Activated CD4-positive, alpha-beta T cell treated with anti-CD3 and anti-CD28 coated beads, Interleukin-2, amount 10 ng/mL, durations not matched to agents 24 days and 14 days (primary cell): Measurements from ENCODE around the gene PDGFC. TPM values are rescaled to one million over a fixed set of nuclear protein-coding genes. Genes with fewer than 3 reads are reported as not detected.

Experiments used
- DNase-seq: peaks from one replicate; pipeline ENCODE4 v3.0.0; 2022
- H3K27ac Mint-ChIP-seq: one replicate; pipeline ENCODE4 v1.8.0; 2022; ENCODE audit warnings: mild to moderate bottlenecking, mixed read lengths
- H3K27me3 Mint-ChIP-seq: one replicate; pipeline ENCODE4 v1.8.0; 2022; ENCODE audit warnings: mixed read lengths
- H3K36me3 Mint-ChIP-seq: one replicate; pipeline ENCODE4 v1.8.0; 2022; ENCODE audit warnings: low read depth, mild to moderate bottlenecking, mixed read lengths
- H3K4me1 Mint-ChIP-seq: one replicate; pipeline ENCODE4 v1.8.0; 2021; ENCODE audit warnings: mixed read lengths
- H3K4me3 Mint-ChIP-seq: one replicate; pipeline ENCODE4 v1.8.0; 2022; ENCODE audit warnings: mild to moderate bottlenecking, moderate library complexity, mixed read lengths
- H3K9me3 Mint-ChIP-seq: one replicate; pipeline ENCODE4 v1.8.0; 2021; ENCODE audit warnings: mixed read lengths
- intact Hi-C: fragments of 100-400 bp; cut with micrococcal nuclease; formaldehyde crosslinking; loops from one replicate; pipeline ENCODE4 v1.15.1; 2023
- total RNA-seq: library from RNA; stranded (reverse); gene quantifications from 2 replicates; pipeline ENCODE4 v1.2.3, GENCODE V29; 2022

The PDGFC gene
- total RNA-seq, 1 donor from 2014 or later, result not detected

DNA sequence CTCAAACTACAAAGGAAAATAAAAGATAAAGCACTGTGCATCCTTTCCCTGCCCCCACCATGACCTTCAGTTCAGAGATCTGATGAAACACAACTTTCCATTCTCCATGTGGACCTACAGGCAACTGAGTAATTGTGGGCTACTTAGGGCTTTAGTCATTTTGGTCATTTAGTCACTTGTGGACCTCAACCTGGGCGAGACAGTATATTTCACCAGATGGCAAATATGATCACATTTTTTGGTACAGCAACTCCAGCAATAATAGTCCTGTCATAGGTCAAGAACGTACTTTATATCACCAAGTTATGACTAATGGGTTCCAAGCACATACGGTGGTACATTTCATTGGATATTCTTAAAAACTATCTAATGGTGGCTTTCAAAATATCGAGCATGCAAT, 141.2 kb downstream of the PDGFC start:
- Mint-ChIP-seq H3K4me3 (no peak overlapping the region), H3K9me3 (no peaks in the 10 kb centered on the region), H3K36me3 (no peaks in the 10 kb centered on the region), H3K4me1 (no peaks in the 10 kb centered on the region), H3K27me3 (no peaks in the 10 kb centered on the region), H3K27ac (no peak overlapping the region)
- intact Hi-C loops, result no loop called here
- DNase-seq, result no peak

DNA sequence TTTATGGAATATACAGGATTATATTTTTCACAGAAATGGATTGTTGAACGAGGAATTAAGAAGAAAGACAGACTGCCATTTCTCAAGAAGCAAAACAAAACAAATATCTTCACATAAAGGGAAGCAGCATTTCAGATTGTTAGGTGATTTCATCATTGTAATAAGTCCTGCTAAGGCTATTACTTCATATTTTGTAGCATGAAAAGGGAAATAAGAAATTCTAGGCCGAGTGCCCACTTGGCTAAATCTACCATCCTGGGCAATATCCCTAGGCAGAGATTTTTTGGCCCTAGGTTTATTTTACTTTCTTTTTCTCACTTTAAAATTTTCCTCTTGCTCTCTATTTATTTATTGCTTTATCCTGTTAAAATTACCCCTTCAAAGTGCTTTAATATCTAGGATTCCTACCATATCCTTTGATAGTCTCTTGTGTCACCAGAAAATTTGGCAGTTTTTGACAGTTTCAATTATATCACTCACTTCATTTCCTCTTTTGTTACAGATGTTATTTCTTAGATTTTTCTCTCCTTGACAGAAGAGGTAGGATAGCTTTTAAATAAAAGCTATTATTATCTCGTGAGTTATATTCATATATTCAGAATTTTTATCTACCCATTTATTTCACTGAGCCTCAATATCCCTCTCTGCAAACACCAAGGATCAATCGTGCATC, 142.3 kb downstream of the PDGFC start:
- intact Hi-C loops, result no loop called here
- Mint-ChIP-seq H3K4me3 (no peak overlapping the region), H3K36me3 (no peaks in the 10 kb centered on the region), H3K27me3 (no peaks in the 10 kb centered on the region), H3K9me3 (no peaks in the 10 kb centered on the region), H3K4me1 (no peaks in the 10 kb centered on the region), H3K27ac (no peak overlapping the region)
- no peak for DNase-seq

DNA sequence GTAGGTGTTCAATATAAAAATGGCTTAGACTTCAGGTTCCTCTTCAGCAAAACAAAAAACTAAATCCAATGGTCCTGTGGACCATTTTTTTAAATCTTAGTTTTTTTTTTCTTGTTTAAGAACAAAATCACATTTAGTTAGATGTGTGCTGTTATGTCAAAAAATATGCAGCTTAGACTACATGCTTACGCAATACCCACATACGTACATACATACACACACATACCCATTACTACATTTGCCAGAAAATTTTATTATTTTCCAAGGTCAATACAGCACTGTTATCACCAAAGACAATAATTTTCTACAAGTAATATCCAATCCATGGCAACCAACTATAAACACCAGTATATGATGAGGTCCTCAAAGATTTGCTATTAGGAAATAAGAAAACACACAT, 144.1 kb downstream of the PDGFC start:
- Mint-ChIP-seq H3K27ac (no peak overlapping the region), H3K27me3 (no peaks in the 10 kb centered on the region), H3K4me1 (no peaks in the 10 kb centered on the region)

DNA sequence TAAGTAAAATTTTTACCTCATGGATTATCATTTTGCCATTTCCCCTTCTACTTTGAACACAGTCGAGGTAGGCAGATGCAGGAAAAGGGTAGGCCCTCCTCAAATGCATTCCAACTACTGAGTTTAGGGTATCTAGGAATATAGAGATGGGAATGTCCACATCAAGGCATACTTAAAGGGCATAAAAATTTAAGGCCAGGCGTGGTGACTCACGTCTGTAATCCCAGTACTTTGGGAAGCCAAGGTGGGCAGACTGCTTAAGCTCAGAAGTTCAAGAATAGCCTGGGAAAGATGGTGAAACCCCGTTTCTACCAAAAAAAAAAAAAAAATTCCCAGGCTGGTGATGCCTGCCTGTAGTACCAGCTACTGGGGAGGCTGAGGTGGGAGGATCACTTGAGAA, 146.5 kb downstream of the PDGFC start:
- H3K36me3 Mint-ChIP-seq, result no peaks in the 10 kb centered on the region
- H3K4me3 Mint-ChIP-seq, result no peak overlapping the region
- intact Hi-C loops, result no loop called here
- no peaks in the 10 kb centered on the region for H3K4me1 Mint-ChIP-seq
- DNase-seq, result no peak
- no peaks in the 10 kb centered on the region for H3K27me3 Mint-ChIP-seq
- H3K27ac Mint-ChIP-seq, result no peak overlapping the region
- H3K9me3 Mint-ChIP-seq, result no peaks in the 10 kb centered on the region

More for the DNA sequence above, 144.1 kb downstream of the PDGFC start:
- no peaks in the 10 kb centered on the region for H3K9me3 Mint-ChIP-seq
- no peak for DNase-seq
- intact Hi-C loops, result no loop called here
- no peak overlapping the region for H3K4me3 Mint-ChIP-seq
- no peaks in the 10 kb centered on the region for H3K36me3 Mint-ChIP-seq

DNA sequence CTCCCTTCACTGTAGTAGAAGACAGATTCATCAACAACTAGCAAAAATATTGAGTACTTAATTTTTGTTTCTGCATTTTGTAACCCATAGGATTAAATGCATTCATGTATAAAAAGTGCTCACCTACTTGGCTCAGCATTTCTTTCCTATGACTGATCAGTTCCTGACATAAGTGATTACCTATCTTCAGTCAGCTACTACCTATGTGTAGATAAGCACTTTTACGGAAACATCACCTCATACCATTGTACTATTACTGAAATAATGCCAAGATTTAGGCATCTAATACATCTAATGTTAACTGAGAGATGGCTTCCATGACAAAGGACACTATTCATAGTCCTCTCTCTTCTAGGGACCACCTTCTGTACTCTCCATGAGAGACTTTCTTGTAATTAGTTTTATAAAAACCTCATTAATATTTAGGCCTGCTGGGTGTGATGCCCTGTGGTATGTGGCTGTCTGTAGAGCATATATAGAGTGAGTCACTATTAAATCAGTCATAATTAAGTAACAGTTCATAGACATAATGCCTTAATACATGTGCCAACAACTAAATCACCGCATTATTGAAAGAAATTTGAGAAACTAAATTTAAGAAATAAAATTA, 147.0 kb downstream of the PDGFC start:
- Mint-ChIP-seq H3K27me3 (no peaks in the 10 kb centered on the region), H3K4me3 (no peak overlapping the region), H3K9me3 (no peaks in the 10 kb centered on the region), H3K27ac (no peak overlapping the region), H3K4me1 (no peaks in the 10 kb centered on the region), H3K36me3 (no peaks in the 10 kb centered on the region)
- intact Hi-C loops, result no loop called here
- DNase-seq, result no peak

DNA sequence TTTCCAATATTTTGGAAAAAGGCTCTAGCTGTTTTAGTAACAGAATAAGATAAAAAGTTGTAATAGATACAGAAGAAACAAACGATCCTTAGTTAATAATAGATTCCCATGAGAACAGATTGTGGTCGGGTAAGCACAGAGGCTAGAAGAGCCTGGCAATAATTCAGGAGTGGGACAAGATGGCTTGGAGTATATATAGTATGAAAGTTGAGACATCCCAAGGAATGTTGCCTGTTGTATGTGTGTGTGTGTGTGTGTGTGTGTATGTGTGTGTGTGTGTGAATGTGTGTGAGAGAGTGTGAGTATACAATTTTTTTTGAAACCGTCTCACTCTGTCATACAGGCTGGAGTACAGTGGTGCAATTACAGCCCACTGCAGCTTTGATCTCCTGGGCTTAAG, 150.7 kb downstream of the PDGFC start:
- intact Hi-C loops, result no loop called here
- no peak overlapping the region for H3K27ac Mint-ChIP-seq

DNA sequence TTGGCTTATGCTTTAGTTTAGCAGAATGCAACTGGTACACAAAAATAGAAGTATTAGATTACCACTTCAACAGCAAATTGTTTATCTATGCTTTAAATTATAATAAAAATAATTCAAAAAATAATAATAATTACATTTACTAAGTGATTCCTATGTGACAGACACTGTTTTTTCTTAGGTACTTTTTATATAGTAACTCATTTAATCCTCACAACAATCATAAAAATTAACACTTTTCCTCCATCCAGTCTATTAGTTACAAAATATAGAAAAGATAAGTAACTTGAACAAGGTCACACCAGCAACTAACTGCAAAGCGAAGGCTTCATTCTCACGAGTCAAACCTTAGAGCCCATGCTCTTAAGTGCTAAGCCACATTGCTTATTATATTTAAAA, 155.2 kb downstream of the PDGFC start:
- H3K36me3 Mint-ChIP-seq, result no peaks in the 10 kb centered on the region
- H3K4me1 Mint-ChIP-seq, result no peaks in the 10 kb centered on the region
- no peaks in the 10 kb centered on the region for H3K9me3 Mint-ChIP-seq
- no peaks in the 10 kb centered on the region for H3K27me3 Mint-ChIP-seq
- no peak for DNase-seq
- H3K4me3 Mint-ChIP-seq, result no peak overlapping the region
- intact Hi-C loops, result no loop called here
- H3K27ac Mint-ChIP-seq, result no peak overlapping the region

More for the DNA sequence above, 150.7 kb downstream of the PDGFC start:
- Mint-ChIP-seq H3K27me3 (no peaks in the 10 kb centered on the region), H3K4me3 (no peak overlapping the region), H3K9me3 (no peaks in the 10 kb centered on the region), H3K36me3 (no peaks in the 10 kb centered on the region), H3K4me1 (no peaks in the 10 kb centered on the region)
- DNase-seq, result no peak

DNA sequence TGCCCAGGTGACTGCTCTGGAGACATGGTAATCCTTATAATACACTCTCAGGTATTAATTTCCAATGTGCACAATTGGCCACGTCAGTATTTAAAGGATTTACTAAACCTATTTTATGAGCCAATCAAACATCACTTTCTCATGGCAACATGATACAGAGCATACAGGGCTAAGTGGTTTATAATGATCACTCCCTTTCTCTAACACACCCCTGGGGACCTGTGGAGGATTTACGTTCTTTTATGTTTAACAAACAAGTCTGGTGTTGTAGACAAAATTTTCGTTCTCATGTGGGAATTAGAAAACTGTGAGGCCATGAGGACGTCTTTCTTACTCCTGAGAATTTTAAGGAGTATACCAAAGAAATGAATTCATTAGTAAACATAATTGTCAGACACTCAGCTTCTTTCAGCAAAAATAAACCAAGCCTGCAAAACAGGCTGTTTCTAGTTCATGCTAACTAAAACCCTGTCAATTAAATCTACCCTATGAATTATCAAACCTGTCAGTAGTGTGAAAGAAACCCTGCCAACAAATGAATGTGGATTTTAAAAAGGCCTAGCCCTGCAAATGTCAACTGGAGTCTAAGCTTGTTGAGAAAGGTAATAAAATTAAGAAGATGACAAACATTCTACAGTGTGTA, 155.8 kb downstream of the PDGFC start:
- DNase-seq, result no peak
- H3K9me3 Mint-ChIP-seq, result no peaks in the 10 kb centered on the region
- H3K27me3 Mint-ChIP-seq, result no peaks in the 10 kb centered on the region
- H3K36me3 Mint-ChIP-seq, result no peaks in the 10 kb centered on the region
- no peak overlapping the region for H3K4me3 Mint-ChIP-seq
- intact Hi-C loops, result no loop called here
- H3K4me1 Mint-ChIP-seq, result no peaks in the 10 kb centered on the region
- H3K27ac Mint-ChIP-seq, result no peak overlapping the region

DNA sequence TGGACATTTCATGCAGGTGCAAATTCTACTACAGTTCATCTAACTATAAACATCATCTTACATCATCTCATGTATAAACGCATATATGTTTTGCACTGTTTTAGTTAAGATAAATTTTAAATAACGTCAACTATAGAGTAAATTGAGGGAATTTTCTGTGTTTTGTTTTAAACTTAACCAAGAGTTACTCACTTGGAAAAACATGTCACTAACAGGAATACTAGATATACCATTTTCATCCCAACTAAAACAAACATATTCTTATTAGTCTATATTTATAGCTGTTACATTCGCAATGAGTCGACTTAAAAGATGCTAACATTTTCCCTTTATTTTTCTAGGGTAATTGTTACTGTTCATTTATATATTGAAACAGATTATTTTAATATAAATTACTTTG, 159.6 kb downstream of the PDGFC start:
- no peaks in the 10 kb centered on the region for H3K9me3 Mint-ChIP-seq
- H3K4me1 Mint-ChIP-seq, result no peaks in the 10 kb centered on the region
- H3K36me3 Mint-ChIP-seq, result no peaks in the 10 kb centered on the region
- DNase-seq, result no peak
- no peaks in the 10 kb centered on the region for H3K27me3 Mint-ChIP-seq
- H3K27ac Mint-ChIP-seq, result no peak overlapping the region
- intact Hi-C loops, result no loop called here
- no peak overlapping the region for H3K4me3 Mint-ChIP-seq

DNA sequence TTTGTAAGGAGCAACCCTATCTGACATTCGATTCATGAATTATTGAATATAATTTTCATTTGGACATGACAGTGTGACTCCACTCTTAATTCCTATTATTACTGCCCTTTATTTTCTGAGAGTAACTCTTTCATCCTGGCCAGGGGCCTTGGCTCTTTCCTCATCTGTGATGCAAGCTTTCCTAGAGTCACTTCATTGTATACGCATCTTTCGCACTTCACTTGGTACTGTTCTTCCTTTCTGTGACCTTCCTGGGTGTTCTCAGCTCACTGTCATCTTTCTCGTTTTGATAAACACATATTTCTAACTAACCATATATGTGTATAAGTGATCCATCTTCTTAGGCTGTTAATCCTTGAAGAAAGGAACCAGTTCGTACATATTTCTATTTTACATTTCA, 160.3 kb downstream of the PDGFC start:
- H3K4me3 Mint-ChIP-seq, result no peak overlapping the region
- H3K27me3 Mint-ChIP-seq, result no peaks in the 10 kb centered on the region
- H3K36me3 Mint-ChIP-seq, result no peaks in the 10 kb centered on the region
- H3K27ac Mint-ChIP-seq, result no peak overlapping the region
- intact Hi-C loops, result no loop called here
- no peaks in the 10 kb centered on the region for H3K4me1 Mint-ChIP-seq
- no peak for DNase-seq
- no peaks in the 10 kb centered on the region for H3K9me3 Mint-ChIP-seq

DNA sequence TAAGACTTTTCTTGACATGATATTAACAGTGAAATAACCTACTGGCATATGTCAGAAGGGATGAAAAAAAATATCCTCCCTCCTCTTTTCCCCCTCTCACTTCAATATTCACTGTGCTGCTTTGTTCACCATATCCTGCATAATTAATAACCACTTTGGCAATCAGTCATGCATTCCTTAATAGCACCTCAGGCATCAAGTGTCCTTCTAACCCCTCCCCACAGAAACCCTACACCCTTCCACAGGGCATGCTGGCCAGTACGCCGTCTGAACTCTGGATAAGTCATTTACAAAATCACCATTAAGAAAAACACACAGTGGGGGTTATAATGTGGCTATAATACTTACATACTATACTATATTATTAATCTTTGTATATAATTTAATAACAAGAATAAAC, 165.9 kb downstream of the PDGFC start:
- Mint-ChIP-seq H3K27me3 (no peaks in the 10 kb centered on the region), H3K4me3 (no peak overlapping the region)

DNA sequence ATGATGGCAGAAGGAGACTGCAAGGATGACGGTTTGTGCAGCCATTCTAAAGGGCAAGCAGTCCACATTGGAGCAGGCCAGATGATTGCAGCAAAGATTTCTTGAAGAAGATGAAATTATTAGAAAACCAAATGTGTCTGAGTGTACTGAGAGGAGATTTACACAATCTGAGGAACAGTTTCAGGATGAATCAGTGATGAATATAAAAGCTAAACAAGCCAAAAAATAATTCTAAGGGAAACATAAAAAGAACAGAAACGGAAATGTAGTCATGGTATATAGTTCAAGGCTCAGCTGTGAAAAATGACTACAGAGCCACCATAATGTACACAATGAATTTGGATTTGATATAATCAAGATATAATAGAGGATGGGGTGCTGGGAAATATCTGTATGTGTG, 168.5 kb downstream of the PDGFC start:
- H3K36me3 Mint-ChIP-seq, result no peaks in the 10 kb centered on the region
- no peak for DNase-seq
- H3K27me3 Mint-ChIP-seq, result no peaks in the 10 kb centered on the region
- no peak overlapping the region for H3K4me3 Mint-ChIP-seq
- H3K27ac Mint-ChIP-seq, result no peak overlapping the region
- intact Hi-C loops, result no loop called here
- no peaks in the 10 kb centered on the region for H3K4me1 Mint-ChIP-seq
- no peaks in the 10 kb centered on the region for H3K9me3 Mint-ChIP-seq

More for the DNA sequence above, 165.9 kb downstream of the PDGFC start:
- no peaks in the 10 kb centered on the region for H3K4me1 Mint-ChIP-seq
- intact Hi-C loops, result no loop called here
- no peaks in the 10 kb centered on the region for H3K9me3 Mint-ChIP-seq
- DNase-seq, result no peak
- no peak overlapping the region for H3K27ac Mint-ChIP-seq
- no peaks in the 10 kb centered on the region for H3K36me3 Mint-ChIP-seq

DNA sequence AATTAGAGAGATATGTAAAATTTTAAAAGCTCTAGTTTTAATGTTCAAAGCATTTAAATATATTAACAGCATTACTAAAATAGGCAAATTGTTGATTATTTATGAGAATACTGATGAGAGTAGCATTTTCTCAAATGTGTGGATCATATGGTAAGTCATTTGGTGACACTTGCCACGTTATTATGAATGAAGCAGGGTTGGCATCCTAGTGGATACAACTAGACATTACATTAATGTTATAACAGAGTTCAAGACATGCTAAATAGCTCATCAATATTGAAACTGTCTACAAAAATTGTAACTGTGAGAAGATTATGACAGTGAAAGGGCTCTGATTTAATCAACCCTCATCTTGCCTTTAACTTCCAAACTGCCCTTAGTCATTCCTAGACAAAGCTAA, 171.1 kb downstream of the PDGFC start:
- DNase-seq, result no peak
- Mint-ChIP-seq H3K4me3 (no peak overlapping the region), H3K9me3 (no peaks in the 10 kb centered on the region), H3K27ac (no peak overlapping the region), H3K4me1 (no peaks in the 10 kb centered on the region), H3K27me3 (no peaks in the 10 kb centered on the region), H3K36me3 (no peaks in the 10 kb centered on the region)
- intact Hi-C loops, result no loop called here

DNA sequence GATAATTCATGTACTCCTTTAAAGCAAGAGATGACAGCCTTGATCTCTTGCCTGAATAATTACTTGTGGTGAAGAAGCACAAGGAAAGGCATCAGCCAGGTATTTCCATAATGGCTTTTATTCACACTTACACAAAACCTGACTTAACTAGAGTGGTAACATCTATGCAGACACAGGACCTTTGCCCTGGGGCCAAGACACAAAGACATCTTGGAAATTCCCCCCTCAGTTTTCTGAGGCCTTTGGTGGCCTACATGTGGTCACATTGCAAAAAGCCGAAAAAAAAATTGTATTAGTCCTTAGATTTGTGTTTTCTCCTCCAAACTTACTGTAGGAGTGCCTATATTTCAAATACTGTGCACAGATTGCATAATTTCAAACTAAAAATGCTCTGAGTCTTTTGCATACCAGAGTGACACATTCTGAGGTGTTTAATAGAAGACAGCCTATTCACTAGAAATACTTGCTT, 172.4 kb downstream of the PDGFC start:
- intact Hi-C loops, result no loop called here
- Mint-ChIP-seq H3K4me3 (no peak overlapping the region), H3K9me3 (no peaks in the 10 kb centered on the region)

More for the DNA sequence above, 172.4 kb downstream of the PDGFC start:
- DNase-seq, result no peak
- H3K27me3 Mint-ChIP-seq, result no peaks in the 10 kb centered on the region
- H3K36me3 Mint-ChIP-seq, result no peaks in the 10 kb centered on the region
- no peak overlapping the region for H3K27ac Mint-ChIP-seq
- H3K4me1 Mint-ChIP-seq, result no peaks in the 10 kb centered on the region
